NCI-H2227 (cell line): ENCODE data around the gene MAEA.

ENCODE experiments used
- DNase-seq: peaks from one replicate; lab custom pipeline; 2025; ENCODE audit not compliant: unreplicated experiment; lab: John Stamatoyannopoulos, UW

Gene MAEA

GRCh38 chr4:1289207-1290164 lies at the start of gene MAEA:
MAEA (plus strand) TSS chr4:1289891; CDS start chr4:1289914, 23 bp downstream.
- peak; percentile 95 for DNase-seq

GRCh38 chr4:1239950-1240307 lies 49.8 kb upstream of the MAEA start:
- DNase-seq = no peak

GRCh38 chr4:1240721-1241465 lies 48.8 kb upstream of the MAEA start:
- no peak for DNase-seq

GRCh38 chr4:1241466-1241935 lies 48.2 kb upstream of the MAEA start:
- DNase-seq = no peak

GRCh38 chr4:1241936-1242505 lies 47.7 kb upstream of the MAEA start:
- no peak for DNase-seq

- DNase-seq = no peak
Observed at GRCh38 chr4:1242506-1243450, 46.9 kb upstream of the MAEA start.

GRCh38 chr4:1243451-1244080 lies 46.1 kb upstream of the MAEA start:
- DNase-seq = no peak

- no peak for DNase-seq
Observed at GRCh38 chr4:1244081-1244977, 45.4 kb upstream of the MAEA start.

GRCh38 chr4:1244978-1245471 lies 44.7 kb upstream of the MAEA start:
- DNase-seq = no peak

GRCh38 chr4:1245481-1246051 lies 44.1 kb upstream of the MAEA start:
- DNase-seq = no peak

- DNase-seq = no peak
Observed at GRCh38 chr4:1246111-1246881, 43.4 kb upstream of the MAEA start.

GRCh38 chr4:1246901-1247863 lies 42.5 kb upstream of the MAEA start:
- DNase-seq = peak; percentile 27

- DNase-seq = no peak
Observed at GRCh38 chr4:1247864-1248244, 41.8 kb upstream of the MAEA start.

- DNase-seq = peak; percentile 85
Observed at GRCh38 chr4:1248245-1249147, 41.2 kb upstream of the MAEA start, which contains the start of gene CTBP1. CTBP1 (minus strand) TSS chr4:1249130; CDS start chr4:1241331, 7,799 bp downstream.

GRCh38 chr4:1249148-1249730 lies 40.5 kb upstream of the MAEA start:
- peak; percentile 89 for DNase-seq
